NCI-H345 treated with DMSO at 0.1 percent for 48 hours (cell line): ENCODE measurements around the gene COQ8B.

Experiments
- DNase-seq: peaks from one replicate; lab custom pipeline; 2025; ENCODE audit not compliant: unreplicated experiment; lab: John Stamatoyannopoulos, UW

Gene COQ8B

DNA sequence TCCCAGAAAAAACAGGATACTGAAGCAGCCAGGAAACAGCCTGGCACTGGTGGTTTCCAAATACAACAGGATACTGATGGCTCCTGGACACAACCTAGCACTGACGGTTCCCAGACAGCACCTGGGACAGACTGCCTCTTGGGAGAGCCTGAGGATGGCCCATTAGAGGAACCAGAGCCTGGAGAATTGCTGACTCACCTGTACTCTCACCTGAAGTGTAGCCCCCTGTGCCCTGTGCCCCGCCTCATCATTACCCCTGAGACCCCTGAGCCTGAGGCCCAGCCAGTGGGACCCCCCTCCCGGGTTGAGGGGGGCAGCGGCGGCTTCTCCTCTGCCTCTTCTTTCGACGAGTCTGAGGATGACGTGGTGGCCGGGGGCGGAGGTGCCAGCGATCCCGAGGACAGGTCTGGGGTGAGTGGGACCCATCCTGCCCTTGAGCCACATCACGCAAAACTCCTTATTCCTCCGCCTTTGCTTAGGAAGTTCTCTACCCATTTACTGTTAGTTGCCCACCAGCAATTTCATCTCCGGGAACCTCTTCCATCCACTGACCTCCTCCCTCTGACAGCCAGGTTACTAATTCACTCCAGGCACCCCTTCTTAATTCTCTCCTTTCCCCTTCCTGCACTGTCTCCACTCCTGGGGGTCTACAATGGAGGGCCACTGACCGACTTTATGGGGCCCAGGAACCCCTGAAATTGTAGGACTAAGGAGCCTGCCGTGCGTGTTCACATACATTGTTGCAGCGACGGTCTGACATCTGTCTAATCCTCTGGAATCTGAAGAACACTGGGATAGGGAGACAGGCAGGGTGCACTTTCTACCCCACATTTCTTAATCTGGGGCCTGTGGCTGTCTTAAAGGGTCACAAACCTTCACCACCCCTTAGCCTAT lies 1.4 kb upstream of the COQ8B start:
- DNase-seq, result peak; percentile 11

DNA sequence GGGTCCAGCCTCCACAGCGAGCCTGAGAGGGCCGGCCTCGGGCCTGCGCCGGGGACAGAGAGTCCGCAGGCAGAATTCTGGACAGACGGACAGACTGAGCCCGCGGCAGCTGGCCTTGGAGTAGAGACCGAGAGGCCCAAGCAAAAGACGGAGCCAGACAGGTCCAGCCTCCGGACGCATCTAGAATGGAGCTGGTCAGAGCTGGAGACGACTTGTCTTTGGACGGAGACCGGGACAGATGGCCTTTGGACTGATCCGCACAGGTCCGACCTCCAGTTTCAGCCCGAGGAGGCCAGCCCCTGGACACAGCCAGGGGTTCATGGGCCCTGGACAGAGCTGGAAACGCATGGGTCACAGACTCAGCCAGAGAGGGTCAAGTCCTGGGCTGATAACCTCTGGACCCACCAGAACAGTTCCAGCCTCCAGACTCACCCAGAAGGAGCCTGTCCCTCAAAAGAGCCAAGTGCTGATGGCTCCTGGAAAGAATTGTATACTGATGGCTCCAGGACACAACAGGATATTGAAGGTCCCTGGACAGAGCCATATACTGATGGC lies 716 bp upstream of the COQ8B start:
- DNase-seq, result peak; percentile 16

DNA sequence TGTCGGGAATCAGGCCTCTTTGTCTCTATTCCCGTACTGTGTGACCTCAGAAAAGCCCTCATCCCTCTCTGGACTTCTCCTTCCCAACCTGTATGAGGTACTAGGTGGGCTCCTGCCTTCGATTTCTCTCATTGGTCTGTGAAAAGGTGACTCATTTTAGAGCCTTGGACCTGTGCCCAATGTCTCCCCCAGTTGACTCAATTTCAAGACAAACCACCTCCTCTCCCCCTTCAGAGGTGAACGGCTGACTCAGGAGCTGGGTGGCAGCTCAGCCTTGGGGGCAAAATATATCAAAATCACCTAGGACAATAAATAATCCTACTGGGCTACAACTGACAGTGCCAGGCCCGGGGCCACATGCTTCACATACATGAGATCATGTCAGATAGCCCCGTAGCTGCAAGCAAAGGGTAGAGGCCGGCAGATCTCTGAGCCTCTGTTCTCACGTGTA lies 630 bp downstream of the COQ8B start:
- peak; percentile 73 for DNase-seq

DNA sequence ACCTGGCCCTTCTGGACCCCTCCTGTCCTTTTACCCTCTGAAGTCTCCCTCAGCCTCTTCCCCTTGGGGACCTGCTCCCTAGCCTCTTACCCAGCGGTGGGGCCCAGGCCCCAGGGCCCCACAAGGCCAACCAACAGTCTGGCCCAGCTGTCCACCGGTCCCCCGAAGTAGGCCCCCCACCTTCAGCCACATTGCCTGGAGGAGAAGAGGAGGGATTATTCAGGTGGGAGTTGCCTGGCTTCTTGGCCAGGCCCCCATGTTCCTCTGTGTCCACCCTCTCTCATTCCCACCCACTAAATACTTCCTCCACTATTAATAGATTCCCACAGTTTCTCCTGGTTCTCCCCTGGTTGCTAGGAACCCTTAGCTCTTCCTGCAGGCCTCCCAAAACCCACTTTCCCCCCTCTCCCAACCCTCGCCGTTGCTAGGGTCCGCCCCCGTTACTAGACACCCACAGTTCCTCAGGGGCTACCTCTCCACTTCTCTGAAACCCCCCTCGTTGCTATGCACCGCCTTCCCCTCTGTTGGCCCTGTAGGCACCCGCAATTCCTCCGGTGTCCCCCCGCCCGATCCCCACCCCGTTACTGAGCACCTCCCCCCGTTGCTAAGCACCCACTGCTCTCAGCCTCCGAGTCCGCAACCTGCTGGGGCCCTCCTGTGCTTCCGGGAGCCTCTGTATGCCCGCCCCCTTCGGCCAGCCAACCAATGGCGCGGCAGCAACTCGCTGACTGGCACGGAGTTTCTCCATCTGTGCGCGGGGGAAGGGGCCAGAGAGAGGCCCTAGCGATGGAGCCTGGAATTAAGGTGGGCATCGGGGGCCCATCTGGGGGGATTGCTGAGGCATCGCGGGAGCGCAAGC lies 2.0 kb downstream of the COQ8B start:
- peak; percentile 99 for DNase-seq

DNA sequence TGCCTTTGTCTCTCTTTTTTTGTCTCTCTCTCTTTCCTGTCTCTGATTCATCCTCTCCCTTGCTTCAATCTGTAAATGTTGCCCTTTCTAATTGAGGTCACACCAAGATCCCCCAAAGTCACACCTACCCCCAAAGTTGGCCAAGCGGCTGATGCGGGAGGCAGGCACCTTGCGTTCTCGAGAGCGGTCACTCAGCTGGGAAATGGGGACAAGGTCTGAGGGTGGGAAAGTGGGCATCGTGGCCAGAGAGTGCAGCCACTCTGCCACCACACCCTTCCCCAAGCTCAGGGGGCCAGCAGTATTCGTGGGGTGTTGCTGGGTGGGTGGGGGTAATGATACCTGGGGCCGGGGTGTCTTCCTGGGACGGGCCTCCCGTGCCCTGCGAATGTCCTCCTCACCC lies 2.7 kb downstream of the COQ8B start:
- DNase-seq, result no peak

DNA sequence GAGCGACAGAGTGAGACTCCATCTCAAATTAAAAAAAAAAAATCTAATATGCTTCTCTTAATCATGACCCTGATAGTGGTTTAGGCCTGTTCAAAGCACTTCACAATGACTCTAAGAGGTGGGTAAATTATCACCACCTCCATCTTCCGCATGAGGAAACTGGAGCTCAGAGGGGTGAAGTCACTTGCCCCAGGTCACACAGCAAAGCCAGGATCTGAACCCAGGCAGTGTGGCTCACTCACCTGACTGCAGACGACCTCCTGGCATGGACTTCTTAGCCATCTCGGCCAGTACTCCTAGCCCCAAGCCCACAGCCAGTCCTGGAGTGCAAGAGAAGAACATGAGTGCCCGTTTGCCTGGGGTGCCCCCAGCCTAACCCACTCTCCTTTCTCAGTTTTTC lies 6.9 kb downstream of the COQ8B start:
- DNase-seq, result no peak

DNA sequence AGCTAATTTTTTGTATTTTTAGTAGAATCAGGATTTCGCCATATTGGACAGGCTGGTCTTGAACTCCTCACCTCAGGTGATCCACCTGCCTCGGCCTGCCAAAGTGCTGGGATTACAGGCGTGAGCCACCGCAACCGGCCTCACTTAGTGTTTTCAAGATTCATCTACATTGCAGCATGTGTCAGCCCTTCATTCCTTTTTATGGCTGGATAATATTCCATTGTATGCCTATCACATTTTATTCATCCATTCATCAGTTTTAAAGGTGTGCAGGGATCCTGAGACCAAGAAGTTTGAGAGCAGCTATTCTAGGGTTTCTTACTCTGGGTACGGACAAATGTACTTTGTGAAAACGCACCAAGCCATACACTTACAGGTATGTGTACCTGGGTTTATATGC lies 9.1 kb downstream of the COQ8B start:
- no peak for DNase-seq

DNA sequence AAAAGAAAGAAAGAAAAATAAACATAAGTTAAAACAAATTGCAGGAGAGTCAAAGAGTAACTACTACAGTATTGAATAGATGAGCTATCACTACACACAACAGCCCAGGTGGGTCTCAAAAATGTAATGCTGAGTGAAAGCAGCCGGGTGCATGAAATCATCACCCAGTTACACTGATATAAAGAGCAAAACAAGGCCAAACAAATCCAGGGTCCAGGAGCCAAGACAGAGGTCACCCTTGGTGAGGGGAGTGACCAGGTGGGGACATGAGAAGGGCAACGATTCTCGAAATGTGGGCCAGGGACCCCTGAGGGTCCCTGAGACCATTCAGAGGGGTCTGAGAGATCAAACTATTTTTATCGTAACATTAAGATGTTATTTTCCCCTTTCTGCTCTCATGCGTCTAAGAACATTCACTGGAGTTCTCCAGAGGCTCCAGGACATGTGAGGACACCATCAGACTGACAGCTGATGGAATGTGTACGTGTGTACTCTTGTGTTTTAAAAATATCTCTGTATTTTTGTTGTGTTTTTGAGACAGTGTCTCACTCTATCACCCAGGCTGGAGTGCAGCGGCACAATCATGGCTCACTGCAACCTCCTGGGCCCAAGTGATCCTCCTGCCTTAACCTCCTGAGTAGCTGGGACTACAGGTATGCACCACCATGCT lies 10.6 kb downstream of the COQ8B start:
- no peak for DNase-seq

DNA sequence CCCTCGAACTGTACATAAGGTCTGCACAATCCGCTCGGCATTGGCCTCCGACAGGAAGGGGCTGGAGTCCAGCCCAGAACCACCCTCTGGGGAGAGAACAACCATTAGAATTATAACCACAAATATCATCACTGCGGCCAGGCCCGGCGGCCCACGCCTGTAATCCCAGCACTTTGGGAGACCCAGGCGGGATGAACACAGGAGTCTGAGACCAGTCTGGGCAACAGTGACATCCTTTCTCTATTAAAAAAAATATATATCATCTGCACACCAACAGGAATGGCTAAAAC lies 11.4 kb downstream of the COQ8B start:
- DNase-seq, result no peak

DNA sequence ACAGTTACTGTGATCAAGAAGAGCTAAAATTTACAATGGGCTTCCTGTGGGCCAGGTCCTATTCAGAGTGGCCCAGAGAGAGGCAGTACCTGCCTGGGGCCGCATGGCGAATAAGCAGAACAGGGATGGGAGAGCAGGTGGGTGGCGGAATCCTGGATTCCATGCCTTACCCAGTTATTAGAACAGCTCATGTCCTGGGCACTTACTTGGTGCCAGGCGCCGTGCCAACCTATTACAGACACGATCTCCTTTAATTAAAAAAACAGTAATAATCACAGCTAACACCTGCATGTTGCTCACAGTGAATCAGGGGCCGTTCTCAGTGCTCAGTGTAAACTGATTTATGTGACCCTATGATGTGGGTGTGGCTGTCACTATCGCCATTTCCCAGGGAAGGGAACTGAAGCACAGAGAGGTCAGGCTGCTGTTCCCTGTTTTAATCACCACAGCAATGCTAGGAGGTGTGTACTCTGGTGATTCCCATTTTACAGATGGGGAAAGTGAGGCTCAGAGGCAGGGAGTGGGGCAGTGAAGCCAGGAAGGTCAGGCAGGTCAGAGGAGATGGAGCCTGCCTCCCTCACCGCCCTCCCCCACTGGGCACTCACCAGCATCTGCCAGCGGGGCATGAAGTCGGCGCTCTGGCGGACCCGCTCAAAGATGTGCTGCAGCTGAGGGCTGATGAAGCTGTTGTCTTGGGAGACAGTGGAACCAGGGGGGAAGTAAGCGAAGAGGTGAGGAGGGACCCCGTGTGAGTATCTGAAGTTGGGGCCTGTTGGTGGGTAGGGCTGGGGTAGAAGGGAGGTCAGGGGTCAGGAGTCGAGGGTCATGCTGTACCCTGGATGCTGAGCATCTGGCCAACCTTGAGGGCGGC lies 12.0 kb downstream of the COQ8B start:
- no peak for DNase-seq

DNA sequence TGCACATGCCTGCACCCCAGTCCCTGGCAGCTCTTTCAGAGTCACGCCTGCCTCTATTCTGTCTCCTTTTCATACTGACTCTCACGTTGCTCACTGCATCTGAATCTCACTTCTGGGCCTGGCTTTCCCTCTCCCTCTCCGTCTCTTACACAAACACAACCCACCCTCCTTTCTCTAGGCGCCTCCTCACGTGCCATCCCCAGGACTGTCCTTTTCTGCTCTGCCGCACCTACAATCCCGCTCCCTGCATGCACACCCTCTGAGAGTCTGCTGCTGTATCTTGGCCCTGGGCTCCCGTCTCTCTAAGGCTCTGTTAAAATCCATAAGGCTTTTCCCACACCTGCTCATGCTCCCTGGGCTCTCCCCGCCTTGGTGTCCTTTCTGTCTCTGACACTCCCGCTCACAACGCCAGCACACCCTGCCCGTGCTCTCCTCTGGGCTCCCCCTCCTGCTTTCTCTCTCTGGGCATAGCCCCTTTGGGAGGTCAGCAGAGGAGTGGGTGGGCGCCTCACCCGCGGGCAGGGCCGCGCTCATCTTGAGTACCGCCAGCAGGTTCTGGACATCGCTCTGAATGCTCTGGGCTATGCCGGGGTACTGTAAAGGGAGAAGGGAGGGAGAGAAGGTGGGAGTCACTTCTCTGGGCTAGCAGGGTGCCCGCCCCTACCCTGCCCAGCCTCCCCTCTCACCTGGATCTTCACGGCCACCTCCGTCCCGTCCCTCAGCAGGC lies 13.5 kb downstream of the COQ8B start:
- no peak for DNase-seq

DNA sequence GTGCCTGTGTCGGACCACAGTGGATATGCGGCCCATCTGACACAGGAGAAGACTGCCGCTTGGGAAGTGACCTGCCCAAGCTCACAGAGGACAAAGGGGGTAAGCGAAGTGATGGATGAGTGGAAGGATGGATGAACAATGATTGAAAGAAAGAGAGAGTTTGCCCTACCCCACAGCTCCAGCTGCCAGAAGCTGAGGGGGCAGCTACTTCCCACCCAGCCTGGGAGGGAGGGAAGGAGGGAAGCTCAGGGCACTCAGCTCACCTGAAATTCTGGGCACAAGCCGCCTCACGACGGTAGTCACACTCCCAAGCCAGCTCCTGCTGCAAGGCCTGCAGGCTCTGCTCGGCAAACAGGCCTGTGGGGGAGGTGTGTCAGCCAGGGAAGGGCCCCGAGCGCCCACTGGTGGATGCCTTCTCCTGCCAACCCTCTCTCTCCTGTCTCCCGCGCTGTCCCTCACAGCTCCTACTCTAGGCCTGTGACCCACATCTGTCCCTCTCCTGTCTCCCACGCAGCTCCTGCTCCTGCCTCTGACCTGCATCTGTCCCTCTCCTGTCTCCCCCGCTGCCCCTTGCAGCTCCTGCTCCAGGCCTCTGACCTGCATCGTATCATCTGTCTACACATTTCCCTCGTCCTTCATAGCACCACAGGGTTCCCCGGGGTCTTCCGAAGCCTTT lies 14.2 kb downstream of the COQ8B start:
- no peak for DNase-seq

DNA sequence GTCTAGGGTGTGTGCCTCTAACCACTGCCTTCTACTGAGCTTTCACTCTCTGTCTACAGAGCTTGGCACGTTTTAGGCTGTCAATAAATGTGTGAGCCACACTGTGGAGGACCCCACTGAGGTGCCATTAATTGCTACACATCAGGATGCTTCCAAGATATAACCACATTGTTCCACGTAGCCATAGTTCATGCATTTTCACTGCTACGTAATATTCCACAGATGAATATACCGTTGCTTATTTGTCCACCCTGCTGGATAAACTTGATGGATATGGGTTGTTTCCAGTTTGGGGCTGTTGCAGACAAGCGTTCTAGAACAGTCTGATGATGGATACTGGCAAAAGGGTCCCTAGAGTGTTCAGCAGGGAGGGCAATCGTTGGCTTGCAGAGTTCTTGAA lies 14.9 kb downstream of the COQ8B start:
- DNase-seq, result no peak

DNA sequence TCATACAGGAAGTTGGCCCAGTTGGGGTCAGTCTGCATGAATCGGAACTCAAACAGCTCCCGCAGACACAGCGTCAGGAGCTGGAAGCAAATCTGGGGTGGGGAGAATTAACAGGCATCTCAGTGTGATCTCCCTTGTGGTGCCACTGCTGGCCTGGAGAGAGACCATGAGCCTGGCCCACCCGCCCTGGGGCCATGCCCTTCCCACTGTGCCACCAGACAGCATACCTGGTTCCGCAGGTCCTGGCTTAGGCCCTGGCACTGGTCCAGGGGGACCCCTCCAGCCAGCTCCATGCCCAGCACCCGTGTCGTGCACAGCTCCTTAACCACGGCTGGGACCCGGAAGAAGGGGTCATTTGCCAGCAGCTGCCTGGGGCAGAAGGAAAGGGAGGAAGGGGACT lies 16.6 kb downstream of the COQ8B start:
- no peak for DNase-seq

DNA sequence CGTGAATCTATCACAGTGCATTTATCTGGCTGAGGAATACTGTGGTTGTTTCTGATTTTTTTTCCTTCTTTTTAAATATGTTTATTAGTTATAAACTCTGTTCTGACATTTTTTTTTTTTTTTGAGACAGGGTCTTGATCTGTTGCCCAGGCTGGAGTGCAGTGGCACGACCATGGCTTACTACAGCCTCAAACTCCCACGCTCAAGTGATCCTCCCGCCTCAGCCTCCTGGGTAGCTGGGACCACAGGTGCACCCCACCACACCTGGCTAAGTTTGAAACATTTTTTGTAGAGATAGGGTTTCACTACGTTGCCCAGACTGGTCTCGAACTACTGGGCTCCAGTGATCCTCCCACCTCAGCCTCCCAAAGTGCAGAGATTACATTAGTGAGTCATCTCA lies 19.7 kb downstream of the COQ8B start:
- no peak for DNase-seq

DNA sequence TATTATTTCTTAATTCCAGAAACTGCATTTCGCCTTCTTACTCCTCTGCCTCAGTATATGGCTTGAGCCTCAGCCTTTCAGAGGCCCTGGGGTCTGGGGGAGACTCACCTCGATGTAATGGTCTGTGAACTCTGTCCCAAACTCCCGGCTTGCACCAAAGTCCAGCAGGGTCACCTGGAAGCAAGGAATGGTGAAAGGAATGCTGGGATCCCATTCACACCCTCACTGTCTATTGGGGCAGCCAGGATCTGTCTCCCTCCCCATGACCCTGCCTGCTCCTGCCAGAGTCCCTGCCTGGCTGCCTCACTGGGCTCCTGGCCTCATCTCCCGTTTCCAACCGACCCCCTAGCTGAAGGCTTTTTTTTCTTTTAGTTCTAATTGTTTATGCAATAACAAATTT lies 20.8 kb downstream of the COQ8B start:
- DNase-seq, result no peak

DNA sequence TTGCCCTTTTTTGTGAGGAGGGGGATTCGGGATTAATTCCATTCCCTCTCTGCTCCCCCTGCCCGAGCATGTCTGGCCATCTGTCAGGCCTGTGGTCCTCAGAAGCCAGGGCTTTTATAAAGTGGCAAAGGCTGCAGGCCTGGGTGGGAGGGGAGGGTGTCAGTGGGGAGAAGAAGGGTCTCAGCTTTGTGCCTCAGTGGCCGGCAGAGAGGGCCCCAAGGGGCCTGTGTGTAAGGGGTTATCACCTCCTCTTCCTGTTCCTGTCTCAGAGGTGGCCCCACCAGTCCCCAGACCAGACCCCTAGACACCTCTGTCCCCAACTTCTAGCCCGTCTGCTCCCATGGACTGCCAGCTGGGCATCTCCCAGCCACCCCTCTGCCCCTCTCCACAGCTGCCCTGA lies 22.8 kb downstream of the COQ8B start:
- no peak for DNase-seq

DNA sequence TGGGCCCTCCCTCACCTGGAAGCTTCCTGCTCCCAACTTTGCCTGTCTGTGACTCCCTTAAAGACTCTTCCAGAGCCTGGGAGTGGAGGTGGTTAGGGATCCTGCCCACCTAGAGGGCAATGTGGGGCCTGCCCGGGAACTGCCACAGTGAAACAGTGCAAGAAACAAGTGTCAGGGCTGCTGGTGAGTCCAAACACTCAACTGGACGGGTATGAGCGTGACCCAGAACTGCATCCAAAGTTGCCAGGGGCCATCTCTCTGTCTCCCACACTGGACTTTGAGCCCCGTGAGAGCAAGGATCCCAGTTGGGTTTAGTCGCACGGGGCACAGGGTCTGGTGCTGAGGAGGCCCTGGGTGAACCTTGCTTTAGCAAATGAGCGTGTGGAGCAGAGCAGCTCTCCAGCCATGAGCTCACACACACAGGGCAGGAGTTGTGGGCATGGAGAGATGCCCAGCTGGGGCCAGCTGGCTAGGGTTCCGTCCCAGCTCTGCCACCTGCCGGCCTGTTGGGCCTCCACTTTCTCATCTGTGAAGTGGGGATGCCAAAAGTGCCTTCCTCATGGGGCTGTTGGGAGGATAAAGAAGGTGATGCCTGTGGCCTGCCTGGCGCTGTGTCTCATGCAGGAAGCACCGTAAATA lies 23.4 kb downstream of the COQ8B start:
- no peak for DNase-seq

DNA sequence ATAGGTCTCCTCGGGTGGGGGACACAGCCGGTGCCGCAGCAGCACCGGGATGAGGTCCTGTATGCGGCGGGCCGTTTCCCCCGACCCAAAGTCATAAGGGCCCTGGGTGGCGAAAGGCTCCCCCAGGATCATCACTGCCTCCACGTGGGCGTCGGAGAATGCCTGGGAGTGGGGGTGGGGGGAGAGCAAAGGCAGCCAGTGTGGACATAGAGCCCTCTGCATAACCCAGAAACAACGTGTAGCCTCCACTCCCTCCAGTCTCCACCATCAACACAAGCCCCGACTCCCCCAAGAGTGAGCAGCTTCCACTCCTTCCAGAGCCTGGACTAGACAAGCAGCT lies 24.5 kb downstream of the COQ8B start:
- DNase-seq, result no peak
